ENCODE measurements around the gene PARP8.

Gene PARP8

GRCh38 chr5:50856401-50857119 lies 190.1 kb downstream of the PARP8 start:
- no peak for DNase-seq

DNA sequence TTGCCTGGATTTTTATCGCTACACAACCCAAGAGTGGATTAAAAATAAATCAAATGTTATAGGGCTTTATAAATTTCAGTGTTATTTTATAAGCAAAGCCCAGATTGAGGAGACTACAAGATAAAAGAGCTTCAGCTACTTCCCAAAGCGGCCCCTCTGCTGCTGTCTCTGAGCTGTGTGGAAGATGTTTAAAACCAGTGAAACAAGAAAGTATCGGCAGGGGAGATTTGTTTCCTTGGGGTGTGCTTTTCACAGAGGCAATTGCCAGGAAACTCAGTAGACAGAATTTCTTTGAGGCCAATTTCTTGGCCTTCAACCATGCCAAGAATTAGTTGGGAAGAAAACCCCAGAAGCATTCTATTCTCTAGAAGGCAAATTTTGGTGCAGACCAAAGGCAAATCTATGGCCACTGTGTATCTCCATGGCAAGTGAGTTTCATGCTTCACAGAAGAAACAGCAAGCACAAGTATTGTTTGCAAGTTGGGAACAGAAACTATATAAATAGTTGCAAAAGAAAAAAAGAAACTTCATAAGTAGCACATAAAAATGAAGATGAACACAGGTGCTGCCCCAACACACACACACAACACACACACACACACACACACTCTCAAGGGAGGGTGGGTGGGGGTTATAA lies 197.2 kb downstream of the PARP8 start:
- no peak for DNase-seq

DNA sequence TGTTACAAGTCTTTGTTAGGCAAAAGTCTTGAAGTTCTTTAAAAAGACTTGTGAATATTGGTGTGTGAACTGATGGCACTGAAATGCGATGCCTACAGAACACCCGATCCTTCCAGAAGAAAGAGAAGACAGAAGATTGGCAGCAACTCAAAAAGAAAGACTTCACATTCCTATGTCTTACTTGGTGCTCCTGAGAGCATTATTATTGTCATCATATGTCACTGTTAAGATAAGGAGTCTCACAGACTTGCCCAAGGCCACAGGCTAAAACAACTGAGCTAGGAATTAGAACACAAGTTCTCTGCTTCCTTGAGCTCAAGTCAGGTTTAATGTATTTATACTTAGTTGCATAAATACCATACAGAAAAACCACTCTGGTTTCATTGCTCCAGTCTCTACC lies 198.0 kb downstream of the PARP8 start:
- no peak for DNase-seq

DNA sequence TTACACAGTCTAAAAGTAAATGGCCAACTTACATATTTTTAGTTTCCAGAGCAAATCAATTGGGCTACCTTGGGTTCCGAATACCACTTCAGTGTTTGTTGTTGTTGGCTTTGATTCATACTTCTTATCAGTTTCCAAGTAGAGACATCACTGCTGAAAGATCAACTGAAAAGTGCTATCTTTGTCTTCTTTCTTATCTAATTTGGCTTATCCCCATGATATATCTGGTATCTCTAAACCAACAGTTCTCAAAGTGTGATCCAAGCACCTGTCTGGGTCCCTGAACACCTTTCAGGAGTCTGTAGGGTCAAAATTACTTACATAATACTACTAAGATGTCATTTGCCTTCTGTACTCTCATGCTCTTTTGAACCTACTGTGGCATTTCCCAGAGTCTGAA lies 200.0 kb downstream of the PARP8 start:
- DNase-seq, result no peak

DNA sequence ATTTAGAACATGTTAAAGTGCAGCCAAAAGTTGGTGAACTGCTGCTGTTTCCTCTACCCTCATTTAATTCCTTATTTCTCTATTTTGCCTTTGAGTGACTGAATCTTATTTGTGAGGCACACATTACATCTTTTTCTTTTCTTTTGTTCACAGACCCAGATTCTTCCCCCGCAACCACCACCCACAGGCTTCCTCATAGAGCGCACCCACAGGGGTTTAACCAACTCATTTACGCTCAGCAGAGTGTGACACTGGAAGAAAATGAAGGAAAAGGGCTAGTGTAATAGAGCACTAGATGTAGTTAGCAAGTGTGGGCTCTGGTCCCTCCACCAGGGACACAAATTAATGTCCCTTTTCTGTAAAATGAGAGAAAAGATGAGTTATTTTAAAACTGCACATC lies 200.7 kb downstream of the PARP8 start:
- DNase-seq, result no peak

GRCh38 chr5:50873595-50874277 lies 207.3 kb downstream of the PARP8 start:
- DNase-seq, result no peak

- DNase-seq, result no peak
Measured at GRCh38 chr5:50874306-50875001, 208.0 kb downstream of the PARP8 start.

GRCh38 chr5:50875002-50875344 lies 208.5 kb downstream of the PARP8 start:
- no peak for DNase-seq

DNA sequence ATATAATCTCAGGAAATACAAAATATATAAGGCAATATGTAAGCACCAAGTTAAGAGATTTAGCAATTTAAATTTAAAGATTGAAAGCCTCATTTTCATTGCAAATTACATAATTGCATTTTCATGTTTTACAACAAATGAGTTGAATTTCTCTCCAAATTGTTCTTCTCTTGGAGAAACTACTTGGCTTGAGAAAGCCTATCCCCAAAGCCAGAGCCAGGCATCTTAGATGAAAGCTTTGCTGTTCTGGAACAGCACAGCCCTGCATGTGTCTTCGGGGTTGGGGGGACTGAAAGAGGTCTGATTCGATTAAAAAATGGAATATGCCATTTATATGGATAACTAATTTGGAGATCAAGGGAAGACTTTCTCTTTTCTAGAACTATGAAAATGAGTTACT lies 212.0 kb downstream of the PARP8 start:
- no peak for DNase-seq

GRCh38 chr5:50881407-50881806 lies 215.0 kb downstream of the PARP8 start:
- DNase-seq, result no peak

GRCh38 chr5:50886657-50887345 lies 220.4 kb downstream of the PARP8 start:
- DNase-seq, result no peak

GRCh38 chr5:50887889-50888633 lies 221.6 kb downstream of the PARP8 start:
- no peak for DNase-seq

DNA sequence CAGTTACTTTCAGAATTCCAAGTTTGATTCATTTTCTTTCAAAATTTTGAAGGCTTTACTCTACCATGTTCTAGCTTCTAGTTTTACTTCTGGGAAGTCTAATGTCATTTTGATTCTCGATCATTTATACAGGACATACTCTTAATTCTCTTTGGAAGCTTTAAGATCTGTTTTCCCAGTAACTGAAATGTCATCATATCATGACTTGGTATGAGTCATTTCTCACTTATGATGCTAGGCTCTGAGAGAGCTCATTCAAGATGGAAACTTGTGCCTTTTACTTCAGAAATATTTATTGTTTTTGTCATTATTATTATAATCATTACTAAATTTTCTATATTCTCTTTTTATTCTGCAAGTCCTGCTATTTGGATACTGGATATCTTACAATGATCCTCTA lies 222.3 kb downstream of the PARP8 start:
- DNase-seq, result no peak

GRCh38 chr5:50889790-50890189 lies 223.4 kb downstream of the PARP8 start:
- no peak for DNase-seq
